ENCODE data around the gene UBE2S.

Gene UBE2S

GRCh38 chr19:55368701-55369563 lies 38.7 kb downstream of the UBE2S start:
- Mint-ChIP-seq H3K9me3 (no peaks in the 10 kb centered on the region), H3K4me3 (no peak overlapping the region), H3K4me1 (peaks cover 33% of the 10 kb centered on the region), H3K27me3 (ENCODE audit: low read depth, poor library complexity) (peaks cover 40% of the 10 kb centered on the region), H3K27ac (no peak overlapping the region), H3K36me3 (ENCODE audit: low read depth) (no peaks in the 10 kb centered on the region)
- TF ChIP-seq CTCF (IDR thresholded peaks at IDR 0.05), result no peak
- DNase-seq, result peak; percentile 45

- Mint-ChIP-seq H3K9me3 (no peaks in the 10 kb centered on the region), H3K27ac (no peak overlapping the region), H3K36me3 (ENCODE audit: low read depth) (no peaks in the 10 kb centered on the region), H3K4me1 (peaks cover 36% of the 10 kb centered on the region), H3K4me3 (no peak overlapping the region), H3K27me3 (ENCODE audit: low read depth, poor library complexity) (peaks cover 40% of the 10 kb centered on the region)
- no peak for TF ChIP-seq CTCF (IDR thresholded peaks at IDR 0.05)
- no peak for DNase-seq
These were observed 39.5 kb downstream of the UBE2S start for GRCh38 chr19:55368106-55368505.

GRCh38 chr19:55366790-55367189 lies 40.8 kb downstream of the UBE2S start:
- H3K27me3 Mint-ChIP-seq (ENCODE audit: low read depth, poor library complexity), result peaks cover 33% of the 10 kb centered on the region
- H3K27ac Mint-ChIP-seq, result no peak overlapping the region
- peaks cover 36% of the 10 kb centered on the region for H3K4me1 Mint-ChIP-seq
- H3K4me3 Mint-ChIP-seq, result no peak overlapping the region
- DNase-seq, result no peak
- no peaks in the 10 kb centered on the region for H3K9me3 Mint-ChIP-seq
- no peaks in the 10 kb centered on the region for H3K36me3 Mint-ChIP-seq (ENCODE audit: low read depth)
- TF ChIP-seq CTCF (IDR thresholded peaks at IDR 0.05), result no peak

GRCh38 chr19:55365964-55366363 lies 41.6 kb downstream of the UBE2S start:
- Mint-ChIP-seq H3K9me3 (no peaks in the 10 kb centered on the region), H3K4me1 (peaks cover 33% of the 10 kb centered on the region), H3K36me3 (ENCODE audit: low read depth) (no peaks in the 10 kb centered on the region), H3K27ac (no peak overlapping the region), H3K4me3 (peak overlapping the region; percentile 58), H3K27me3 (ENCODE audit: low read depth, poor library complexity) (peaks cover 25% of the 10 kb centered on the region)
- no peak for DNase-seq
- TF ChIP-seq CTCF (IDR thresholded peaks at IDR 0.05), result no peak

GRCh38 chr19:55365245-55365644 lies 42.3 kb downstream of the UBE2S start:
- H3K27ac Mint-ChIP-seq, result no peak overlapping the region

More at GRCh38 chr19:55365245-55365644, 42.3 kb downstream of the UBE2S start:
- DNase-seq, result no peak
- TF ChIP-seq CTCF (IDR thresholded peaks at IDR 0.05), result no peak
- no peaks in the 10 kb centered on the region for H3K9me3 Mint-ChIP-seq
- no peak overlapping the region for H3K4me3 Mint-ChIP-seq
- peaks cover 18% of the 10 kb centered on the region for H3K27me3 Mint-ChIP-seq (ENCODE audit: low read depth, poor library complexity)
- peaks cover 26% of the 10 kb centered on the region for H3K4me1 Mint-ChIP-seq
- H3K36me3 Mint-ChIP-seq (ENCODE audit: low read depth), result no peaks in the 10 kb centered on the region

All from nephron progenitor cell (in vitro differentiated cells).